ENCODE data around the gene NUDT16L1. TPM values are rescaled to one million over a fixed set of nuclear protein-coding genes. Genes with fewer than 3 reads are reported as not detected.

The NUDT16L1 gene
- total and polyA plus RNA-seq, 2 donors (not counting 1 experiment from before 2014, with no cell fraction given), result 14.0 to 21.5 TPM

- no peaks in the 10 kb centered on the region for H3K27me3 ChIP-seq (ENCODE audit: control insufficient read depth, insufficient read depth, low read length)
- H3K27ac ChIP-seq (ENCODE audit: insufficient read depth, low read length), result no peak overlapping the region
- no peak for DNase-seq (ENCODE audit: low read depth in 2 of 2)
Observed at GRCh38 chr16:4696905-4697847, 3.8 kb downstream of the NUDT16L1 start.

GRCh38 chr16:4697848-4698291 is 4.5 kb downstream of the NUDT16L1 start:
- no peak for TF ChIP-seq CTCF (conservative IDR thresholded peaks at IDR 0.05 in 1 of 2, IDR thresholded peaks at IDR 0.05 in 1 of 2; ENCODE audit: low read depth in 1 of 2, low read length in 2 of 2)
- no peak for TF ChIP-seq EZH2 (IDR thresholded peaks at IDR 0.05; ENCODE audit: low read length, missing control alignments)
- Histone ChIP-seq H3K4me1 (ENCODE audit: control insufficient read depth, extremely low read depth, insufficient read depth, low read length) (peaks cover 7% of the 10 kb centered on the region), H3K9me3 (ENCODE audit: control insufficient read depth, insufficient read depth, low read depth, low read length) (no peaks in the 10 kb centered on the region), H3K79me2 (ENCODE audit: control insufficient read depth, insufficient read depth, low read length) (peaks cover 4% of the 10 kb centered on the region), H3K4me2 (ENCODE audit: extremely low read depth, insufficient read depth, low read length) (no peak overlapping the region), H3K9ac (ENCODE audit: insufficient read depth, low read length) (no peak overlapping the region), H3K27ac (ENCODE audit: insufficient read depth, low read length) (no peak overlapping the region), H2AFZ (ENCODE audit: low read length) (no peak overlapping the region), H3K27me3 (ENCODE audit: control insufficient read depth, insufficient read depth, low read length) (no peaks in the 10 kb centered on the region), H4K20me1 (ENCODE audit: control insufficient read depth, extremely low read depth, insufficient read depth, low read length) (no peaks in the 10 kb centered on the region), H3K4me3 (replicated peaks in 1 of 4; ENCODE audit: control extremely low read depth in 1 of 4, insufficient read depth in 1 of 4, low read depth in 3 of 4, low read length in 4 of 4) (no peak overlapping the region), H3K36me3 (ENCODE audit: control insufficient read depth, insufficient read depth, low read length) (peaks cover 40% of the 10 kb centered on the region)
- DNase-seq (ENCODE audit: low read depth in 2 of 2), result no peak

More at GRCh38 chr16:4696905-4697847, 3.8 kb downstream of the NUDT16L1 start:
- no peaks in the 10 kb centered on the region for H4K20me1 ChIP-seq (ENCODE audit: control insufficient read depth, extremely low read depth, insufficient read depth, low read length)
- H3K36me3 ChIP-seq (ENCODE audit: control insufficient read depth, insufficient read depth, low read length), result peaks cover 39% of the 10 kb centered on the region
- no peaks in the 10 kb centered on the region for H3K9me3 ChIP-seq (ENCODE audit: control insufficient read depth, insufficient read depth, low read depth, low read length)
- TF ChIP-seq CTCF (conservative IDR thresholded peaks at IDR 0.05 in 1 of 2, IDR thresholded peaks at IDR 0.05 in 1 of 2; ENCODE audit: low read depth in 1 of 2, low read length in 2 of 2), result no peak
- H3K4me1 ChIP-seq (ENCODE audit: control insufficient read depth, extremely low read depth, insufficient read depth, low read length), result peaks cover 7% of the 10 kb centered on the region
- no peak overlapping the region for H3K9ac ChIP-seq (ENCODE audit: insufficient read depth, low read length)
- H3K79me2 ChIP-seq (ENCODE audit: control insufficient read depth, insufficient read depth, low read length), result peaks cover 4% of the 10 kb centered on the region
- H3K4me3 ChIP-seq (replicated peaks in 1 of 4; ENCODE audit: control extremely low read depth in 1 of 4, insufficient read depth in 1 of 4, low read depth in 3 of 4, low read length in 4 of 4), result no peak overlapping the region
- H2AFZ ChIP-seq (ENCODE audit: low read length), result no peak overlapping the region
- H3K4me2 ChIP-seq (ENCODE audit: extremely low read depth, insufficient read depth, low read length), result no peak overlapping the region

GRCh38 chr16:4698321-4699045 is 5.1 kb downstream of the NUDT16L1 start:
- no peak for DNase-seq (ENCODE audit: low read depth in 2 of 2)
- Histone ChIP-seq H3K9ac (ENCODE audit: insufficient read depth, low read length) (no peak overlapping the region), H2AFZ (ENCODE audit: low read length) (no peak overlapping the region), H3K27ac (ENCODE audit: insufficient read depth, low read length) (no peak overlapping the region), H3K4me2 (ENCODE audit: extremely low read depth, insufficient read depth, low read length) (no peak overlapping the region), H3K79me2 (ENCODE audit: control insufficient read depth, insufficient read depth, low read length) (peaks cover 4% of the 10 kb centered on the region), H3K36me3 (ENCODE audit: control insufficient read depth, insufficient read depth, low read length) (peaks cover 40% of the 10 kb centered on the region), H3K9me3 (ENCODE audit: control insufficient read depth, insufficient read depth, low read depth, low read length) (no peaks in the 10 kb centered on the region), H3K4me3 (replicated peaks in 1 of 4; ENCODE audit: control extremely low read depth in 1 of 4, insufficient read depth in 1 of 4, low read depth in 3 of 4, low read length in 4 of 4) (no peak overlapping the region), H3K27me3 (ENCODE audit: control insufficient read depth, insufficient read depth, low read length) (no peaks in the 10 kb centered on the region), H4K20me1 (ENCODE audit: control insufficient read depth, extremely low read depth, insufficient read depth, low read length) (no peaks in the 10 kb centered on the region), H3K4me1 (ENCODE audit: control insufficient read depth, extremely low read depth, insufficient read depth, low read length) (peaks cover 7% of the 10 kb centered on the region)
- TF ChIP-seq CTCF (conservative IDR thresholded peaks at IDR 0.05 in 1 of 2, IDR thresholded peaks at IDR 0.05 in 1 of 2; ENCODE audit: low read depth in 1 of 2, low read length in 2 of 2), result no peak
- TF ChIP-seq EZH2 (IDR thresholded peaks at IDR 0.05; ENCODE audit: low read length, missing control alignments), result no peak

All from fibroblast of lung (primary cell).